Measurements from ENCODE around the gene DMBT1. TPM values are rescaled to one million over a fixed set of nuclear protein-coding genes. Genes with fewer than 3 reads are reported as not detected.
A peak's percentile ranks its signal among the peaks of the same experiment; 100 is the strongest.

The DMBT1 gene
- total RNA-seq: 0.07 TPM in 1 of 2 replicates, not detected in the other
- polyA plus RNA-seq: not detected in 2 replicates

GRCh38 chr10:122560279-122560804 lies at the start of gene DMBT1:
Gene DMBT1 (plus strand): TSS chr10:122560754. CDS start chr10:122560771, 17 bp downstream.
- peaks cover 6% of the 10 kb centered on the region for H3K4me1 ChIP-seq (ENCODE audit: low read depth)
- H3K27me3 ChIP-seq: no peaks in the 10 kb centered on the region
- no peak within 1 kb of the TSS for H3K27ac ChIP-seq
- DNase-seq (ENCODE audit: low read depth in 1 of 2, low spot score in 1 of 2): no peak
- no peaks in the 10 kb centered on the region for H3K36me3 ChIP-seq
- H3K4me3 ChIP-seq: no peak within 1 kb of the TSS
- TF ChIP-seq CTCF (IDR thresholded peaks at IDR 0.05; ENCODE audit: low read depth, low read length): no peak
- H3K9me3 ChIP-seq (ENCODE audit: low read depth): no peaks in the 10 kb centered on the region

- Histone ChIP-seq H3K27ac (no peak overlapping the region), H3K4me1 (ENCODE audit: low read depth) (peaks cover 9% of the 10 kb centered on the region), H3K4me3 (no peak overlapping the region), H3K27me3 (no peaks in the 10 kb centered on the region), H3K36me3 (peaks cover 5% of the 10 kb centered on the region), H3K9me3 (ENCODE audit: low read depth) (no peaks in the 10 kb centered on the region)
- DNase-seq (ENCODE audit: low read depth in 1 of 2, low spot score in 1 of 2): no peak
- TF ChIP-seq CTCF (IDR thresholded peaks at IDR 0.05; ENCODE audit: low read depth, low read length): no peak
Observed at GRCh38 chr10:122513053-122513452, 47.5 kb upstream of the DMBT1 start.

GRCh38 chr10:122514045-122514840 lies 46.3 kb upstream of the DMBT1 start:
- H3K4me3 ChIP-seq: no peak overlapping the region
- H3K36me3 ChIP-seq: peaks cover 5% of the 10 kb centered on the region
- peaks cover under 1% of the 10 kb centered on the region for H3K4me1 ChIP-seq (ENCODE audit: low read depth)
- H3K27me3 ChIP-seq: no peaks in the 10 kb centered on the region
- H3K27ac ChIP-seq: no peak overlapping the region
- H3K9me3 ChIP-seq (ENCODE audit: low read depth): no peaks in the 10 kb centered on the region
- no peak for TF ChIP-seq CTCF (IDR thresholded peaks at IDR 0.05; ENCODE audit: low read depth, low read length)
- peak in 1 of 2 donors; percentile 57 for DNase-seq (ENCODE audit: low read depth in 1 of 2, low spot score in 1 of 2)

- Histone ChIP-seq H3K27ac (no peak overlapping the region), H3K4me1 (ENCODE audit: low read depth) (no peaks in the 10 kb centered on the region), H3K4me3 (no peak overlapping the region), H3K27me3 (no peaks in the 10 kb centered on the region), H3K36me3 (peaks cover 5% of the 10 kb centered on the region), H3K9me3 (ENCODE audit: low read depth) (no peaks in the 10 kb centered on the region)
- peak in 1 of 2 donors; percentile 81 for DNase-seq (ENCODE audit: low read depth in 1 of 2, low spot score in 1 of 2)
- no peak for TF ChIP-seq CTCF (IDR thresholded peaks at IDR 0.05; ENCODE audit: low read depth, low read length)
Observed at GRCh38 chr10:122515022-122515424, 45.5 kb upstream of the DMBT1 start.

GRCh38 chr10:122515588-122516231 lies 44.8 kb upstream of the DMBT1 start:
- TF ChIP-seq CTCF (IDR thresholded peaks at IDR 0.05; ENCODE audit: low read depth, low read length): no peak
- Histone ChIP-seq H3K4me1 (ENCODE audit: low read depth) (no peaks in the 10 kb centered on the region), H3K27ac (no peak overlapping the region), H3K36me3 (peaks cover 5% of the 10 kb centered on the region), H3K9me3 (ENCODE audit: low read depth) (no peaks in the 10 kb centered on the region), H3K4me3 (no peak overlapping the region), H3K27me3 (no peaks in the 10 kb centered on the region)
- peak in 1 of 2 donors; percentile 56 for DNase-seq (ENCODE audit: low read depth in 1 of 2, low spot score in 1 of 2)

Data from cardiac muscle cell (in vitro differentiated cells and primary cell).